Pancreas (tissue), 10 donors: ENCODE data around the gene BCAS2. TPM values are rescaled to one million over a fixed set of nuclear protein-coding genes. Genes with fewer than 3 reads are reported as not detected.

Experiments used
- ATAC-seq, 4 donors: fragments of 200-7000 bp; cut with Tn5 transposase; one replicate each; pipeline versions ENCODE4 v1.8.0 to v1.9.1; 2020; ENCODE audit warnings: mild to moderate bottlenecking in 4 of 4, moderate library complexity in 4 of 4
- DNase-seq, 6 donors: peaks; one replicate each; pipeline ENCODE4 v3.0.0-alpha.2; 2020
- FAIRE-seq: peaks from 2 replicates; lab custom pipeline; 2012; peaks lifted over from hg19 to GRCh38; lab: Jason Lieb, UNC
- H3K27ac ChIP-seq, 4 donors: fragments of 200-600 bp; sonication (generic); 1 replicate in 3 of 4; 2 replicates in 1 of 4; pipeline versions ENCODE4 v1.5.0 to v1.8.0; 2020
- H3K27me3 ChIP-seq, 4 donors: fragments of 200-600 bp; one replicate each; pipeline ENCODE4 v1.8.0; 2021
- H3K36me3 ChIP-seq, 3 donors: fragments of 200-600 bp; sonication (generic) in 1 of 3; one replicate each; pipeline versions ENCODE4 v1.5.0 to v1.8.0; 2020 to 2021
- H3K4me1 ChIP-seq, 3 donors: fragments of 200-600 bp; one replicate each; pipeline ENCODE4 v1.8.0; 2021
- H3K4me3 ChIP-seq, 4 donors: fragments of 200-600 bp; sonication (generic) in 2 of 4; one replicate each; pipeline versions ENCODE4 v1.5.0 to v1.8.0; 2020 to 2021
- H3K9me3 ChIP-seq, 4 donors: fragments of 200-600 bp; one replicate each; pipeline ENCODE4 v1.8.0; 2021
- whole genome bisulfite sequencing, 2 donors: extraction: QIAGEN DNeasy Blood & Tissue Kit; methylation state at CpG; one replicate each; pipeline ENCODE4 v1.1.7; 2013; 5-methylcytosine and 5-hydroxymethylcytosine counted together
- intact Hi-C, 3 donors: fragments of 100-400 bp; cut with DNase I; formaldehyde crosslinking; loops; one replicate each; pipeline versions ENCODE4 v1.11.1 to v1.14.2; 2022
- polyA plus RNA-seq, 2 donors: library from polyadenylated mRNA; stranded (reverse); fragments of 200-250 nt; gene quantifications; one replicate each; pipeline ENCODE4 v1.2.3, GENCODE V29; 2013
- total RNA-seq, 6 donors: library from RNA; stranded (reverse); fragmentation: NEBNext Ultra II Directional in 4 of 6; extraction: Animal tissue kit (Norgen Biotek cat#: 25700) in 4 of 6; gene quantifications; one replicate each; pipeline versions ENCODE4 v1.2.1 to v1.2.4, GENCODE V29; 2021 to 2023
- TF ChIP-seq, protein P1 (sequence below), 4 donors: fragments of 200-600 bp; sonication (generic) in 3 of 4; IDR thresholded peaks; one replicate each; pipeline versions ENCODE4 v1.5.0 to v1.8.0; 2021; ENCODE audit warnings: antibody characterized with exemption in 4 of 4
- donor health status: healthy with polysubstance abuse.
- donor health status: DM: no; HTN: no; CAD: no; lungs with moderate emphysema.
- donor health status: DM: no; HTN: no; CAD: no.
- donor health status: control.
- donor health status: control.
- donor health status: Bipolar disorder and iron deficiency.
- donor health status: DM: yes; HTN: yes; CAD: no.
- donor health status: DM: no; HTN: no; CAD: no.
- donor health status: DM: no; HTN: no; CAD: no.
- donor health status: DM: yes; HTN: yes; CAD: no.

BCAS2 gene
- total and polyA plus RNA-seq, 8 donors, result 9.6 to 24.4 (median 13.3) TPM

- DNase-seq (no peak), FAIRE-seq (no peak), ATAC-seq (no peak)
- H3K27ac ChIP-seq, result no peak overlapping the region
- H3K4me1 ChIP-seq, result no peaks in the 10 kb centered on the region
- peaks cover 0 to 10% (median 0%) of the 10 kb centered on the region in 3 donors for H3K36me3 ChIP-seq
- WGBS, 2 donors, result 92 to 96% methylated on average over 1 of the region's 1 CpG
- no peaks in the 10 kb centered on the region for H3K27me3 ChIP-seq
- TF ChIP-seq, protein P1, sequence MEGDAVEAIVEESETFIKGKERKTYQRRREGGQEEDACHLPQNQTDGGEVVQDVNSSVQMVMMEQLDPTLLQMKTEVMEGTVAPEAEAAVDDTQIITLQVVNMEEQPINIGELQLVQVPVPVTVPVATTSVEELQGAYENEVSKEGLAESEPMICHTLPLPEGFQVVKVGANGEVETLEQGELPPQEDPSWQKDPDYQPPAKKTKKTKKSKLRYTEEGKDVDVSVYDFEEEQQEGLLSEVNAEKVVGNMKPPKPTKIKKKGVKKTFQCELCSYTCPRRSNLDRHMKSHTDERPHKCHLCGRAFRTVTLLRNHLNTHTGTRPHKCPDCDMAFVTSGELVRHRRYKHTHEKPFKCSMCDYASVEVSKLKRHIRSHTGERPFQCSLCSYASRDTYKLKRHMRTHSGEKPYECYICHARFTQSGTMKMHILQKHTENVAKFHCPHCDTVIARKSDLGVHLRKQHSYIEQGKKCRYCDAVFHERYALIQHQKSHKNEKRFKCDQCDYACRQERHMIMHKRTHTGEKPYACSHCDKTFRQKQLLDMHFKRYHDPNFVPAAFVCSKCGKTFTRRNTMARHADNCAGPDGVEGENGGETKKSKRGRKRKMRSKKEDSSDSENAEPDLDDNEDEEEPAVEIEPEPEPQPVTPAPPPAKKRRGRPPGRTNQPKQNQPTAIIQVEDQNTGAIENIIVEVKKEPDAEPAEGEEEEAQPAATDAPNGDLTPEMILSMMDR (IDR thresholded peaks at IDR 0.05), result no peak
- H3K9me3 ChIP-seq, result no peaks in the 10 kb centered on the region
- no peak overlapping the region for H3K4me3 ChIP-seq
- intact Hi-C loops, result no loop called here
Observed at GRCh38 chr1:114597949-114598348, 16.5 kb upstream of the BCAS2 start.

GRCh38 chr1:114595602-114596001, 14.2 kb upstream of the BCAS2 start:
- Histone ChIP-seq H3K4me3 (no peak overlapping the region), H3K27me3 (no peaks in the 10 kb centered on the region), H3K4me1 (no peaks in the 10 kb centered on the region), H3K27ac (no peak overlapping the region), H3K9me3 (no peaks in the 10 kb centered on the region), H3K36me3 (peaks cover 0 to 18% (median 0%) of the 10 kb centered on the region in 3 donors)
- DNase-seq (no peak), ATAC-seq (no peak), FAIRE-seq (no peak)
- intact Hi-C loops, result no loop called here
- TF ChIP-seq, protein P1 (IDR thresholded peaks at IDR 0.05), result no peak

DNA sequence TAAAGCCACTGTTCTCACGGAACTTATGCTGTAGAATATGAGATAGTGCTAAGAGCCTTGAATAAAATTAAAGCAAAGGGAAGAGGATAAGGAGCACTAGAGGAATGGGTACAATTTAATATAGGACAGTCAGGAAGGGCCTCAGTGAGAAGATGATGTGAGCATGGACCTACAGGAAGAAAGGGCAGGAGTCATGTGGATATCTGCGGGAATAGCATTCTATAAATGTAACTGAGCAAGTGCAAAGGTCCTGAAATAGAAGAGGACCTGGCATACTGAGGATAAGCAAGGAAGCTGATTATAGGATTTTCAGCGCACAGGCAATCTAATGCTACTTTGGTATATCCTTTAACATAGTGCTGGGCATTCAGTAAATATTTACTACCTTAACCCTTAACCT, 12.6 kb upstream of the BCAS2 start:
- no peak for ATAC-seq
- no peak overlapping the region for H3K4me3 ChIP-seq
- 88 to 92% methylated on average over 3 of the region's 3 CpGs for WGBS, 2 donors
- no peak overlapping the region for H3K27ac ChIP-seq
- intact Hi-C loops, result no loop called here
- no peak for FAIRE-seq
- no peak for DNase-seq
- H3K27me3 ChIP-seq, result no peaks in the 10 kb centered on the region
- peaks cover 0 to 18% (median 0%) of the 10 kb centered on the region in 3 donors for H3K36me3 ChIP-seq
- no peaks in the 10 kb centered on the region for H3K4me1 ChIP-seq
- TF ChIP-seq, protein P1 (IDR thresholded peaks at IDR 0.05), result no peak
- no peaks in the 10 kb centered on the region for H3K9me3 ChIP-seq

DNA sequence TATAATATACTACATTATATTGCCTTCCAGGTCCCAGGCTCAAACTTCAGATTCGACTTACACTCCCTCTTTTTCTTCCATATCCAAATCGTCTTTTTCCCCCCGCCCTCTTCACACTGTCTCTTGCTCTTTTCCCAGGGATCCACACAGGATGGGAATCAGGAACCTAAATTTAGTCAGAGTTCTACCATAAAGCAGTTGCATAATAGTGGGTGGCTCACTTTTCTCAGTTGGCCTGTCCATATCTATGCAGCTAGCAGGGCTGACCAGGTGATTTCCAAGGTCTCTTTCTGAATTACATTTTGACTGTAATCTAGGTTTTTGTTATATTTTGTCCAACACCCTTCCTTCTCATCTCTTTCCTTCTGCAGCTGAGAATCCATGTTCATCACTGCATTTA, 7.7 kb upstream of the BCAS2 start:
- Histone ChIP-seq H3K27me3 (no peaks in the 10 kb centered on the region), H3K9me3 (no peaks in the 10 kb centered on the region), H3K4me3 (no peak overlapping the region), H3K36me3 (peaks cover 0 to 8% (median 0%) of the 10 kb centered on the region in 3 donors), H3K4me1 (peaks cover 0 to 12% (median 11%) of the 10 kb centered on the region in 3 donors), H3K27ac (no peak overlapping the region)
- TF ChIP-seq, protein P1 (IDR thresholded peaks at IDR 0.05), result no peak
- WGBS, 2 donors, result 81 to 86% methylated on average over 3 of the region's 3 CpGs
- FAIRE-seq (no peak), ATAC-seq (no peak), DNase-seq (no peak)
- intact Hi-C loops, result no loop called here

DNA sequence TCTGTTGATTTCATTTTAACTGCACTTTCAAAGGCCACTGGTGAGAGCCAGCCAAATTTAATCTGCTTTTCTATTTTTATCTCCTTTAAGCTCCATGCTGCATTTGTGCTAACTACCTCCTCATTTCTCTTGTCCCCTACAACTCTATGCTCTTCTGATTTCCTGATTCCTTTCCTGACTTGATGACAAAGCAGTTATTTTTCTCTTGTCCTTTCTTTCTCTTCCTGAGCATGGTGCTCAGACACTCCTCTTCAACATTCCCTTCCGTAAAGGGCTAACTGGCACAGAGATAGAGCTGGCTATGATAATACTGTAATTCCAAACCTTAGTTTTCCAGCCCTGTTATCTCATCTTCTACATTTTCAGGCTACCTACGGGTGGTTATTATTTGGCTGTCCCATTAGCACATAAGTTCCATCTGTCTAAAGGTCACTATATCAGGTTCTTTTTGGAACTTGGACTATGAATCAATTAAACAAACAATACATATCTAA, 6.8 kb upstream of the BCAS2 start:
- DNase-seq (no peak), FAIRE-seq (no peak), ATAC-seq (peak; percentile 53 to 74 (median 68))
- 38% methylated on average over 2 of the region's 2 CpGs for WGBS, 2 donors
- no peak overlapping the region for H3K27ac ChIP-seq
- H3K36me3 ChIP-seq, result peaks cover 0 to 8% (median 0%) of the 10 kb centered on the region in 3 donors
- no peaks in the 10 kb centered on the region for H3K9me3 ChIP-seq
- intact Hi-C loops, result no loop called here
- H3K4me1 ChIP-seq, result peaks cover 0 to 12% (median 11%) of the 10 kb centered on the region in 3 donors
- H3K4me3 ChIP-seq, result no peak overlapping the region
- H3K27me3 ChIP-seq, result no peaks in the 10 kb centered on the region
- TF ChIP-seq, protein P1 (IDR thresholded peaks at IDR 0.05), result no peak
